Fibroblast of lung (primary cell): Measurements from ENCODE around the gene ZNF98.

Experiments used
- EZH2 ChIP-seq: IDR thresholded peaks from 2 replicates; pipeline ENCODE4 v1.5.1; 2012; ENCODE audit warnings: low read length, control low read depth, mild to moderate bottlenecking; ENCODE audit errors: missing control alignments
- TF ChIP-seq, protein P1 (sequence below), 2 donors: IDR thresholded peaks in 1 of 2; conservative IDR thresholded peaks in 1 of 2; 1 replicate in 1 of 2; 2 replicates in 1 of 2; pipeline ENCODE4 v1.5.1; 2011 to 2012; ENCODE audit warnings: low read length in 2 of 2, control low read depth in 1 of 2, inconsistent platforms in 1 of 2, low read depth in 1 of 2, mild to moderate bottlenecking in 1 of 2

DNA sequence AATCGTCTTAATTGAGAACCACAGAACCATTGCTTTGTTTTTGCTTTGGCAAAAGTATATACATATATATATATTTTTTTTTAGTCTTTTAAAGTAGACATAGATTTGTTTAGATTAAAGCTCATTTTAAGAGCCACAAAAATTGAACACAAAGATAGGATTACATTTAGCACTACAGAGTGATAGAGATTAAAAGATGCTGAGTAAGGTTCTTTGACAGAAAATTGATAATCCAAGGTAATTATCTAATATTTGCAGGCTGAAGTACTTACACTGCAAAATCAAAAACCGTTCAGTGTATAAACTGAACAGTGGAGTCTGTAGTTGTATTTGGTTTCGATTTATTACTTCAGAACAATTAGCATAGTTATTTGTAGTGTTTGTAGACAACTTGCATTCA lies 24.5 kb upstream of the ZNF98 start:
- TF ChIP-seq, protein P1, sequence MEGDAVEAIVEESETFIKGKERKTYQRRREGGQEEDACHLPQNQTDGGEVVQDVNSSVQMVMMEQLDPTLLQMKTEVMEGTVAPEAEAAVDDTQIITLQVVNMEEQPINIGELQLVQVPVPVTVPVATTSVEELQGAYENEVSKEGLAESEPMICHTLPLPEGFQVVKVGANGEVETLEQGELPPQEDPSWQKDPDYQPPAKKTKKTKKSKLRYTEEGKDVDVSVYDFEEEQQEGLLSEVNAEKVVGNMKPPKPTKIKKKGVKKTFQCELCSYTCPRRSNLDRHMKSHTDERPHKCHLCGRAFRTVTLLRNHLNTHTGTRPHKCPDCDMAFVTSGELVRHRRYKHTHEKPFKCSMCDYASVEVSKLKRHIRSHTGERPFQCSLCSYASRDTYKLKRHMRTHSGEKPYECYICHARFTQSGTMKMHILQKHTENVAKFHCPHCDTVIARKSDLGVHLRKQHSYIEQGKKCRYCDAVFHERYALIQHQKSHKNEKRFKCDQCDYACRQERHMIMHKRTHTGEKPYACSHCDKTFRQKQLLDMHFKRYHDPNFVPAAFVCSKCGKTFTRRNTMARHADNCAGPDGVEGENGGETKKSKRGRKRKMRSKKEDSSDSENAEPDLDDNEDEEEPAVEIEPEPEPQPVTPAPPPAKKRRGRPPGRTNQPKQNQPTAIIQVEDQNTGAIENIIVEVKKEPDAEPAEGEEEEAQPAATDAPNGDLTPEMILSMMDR (conservative IDR thresholded peaks at IDR 0.05 in 1 of 2, IDR thresholded peaks at IDR 0.05 in 1 of 2; ENCODE audit: low read depth in 1 of 2, low read length in 2 of 2) = no peak
- no peak for TF ChIP-seq EZH2
